GM19397 (cell line): ENCODE measurements around the gene MRPL53.
A peak's percentile ranks its signal among the peaks of the same experiment; 100 is the strongest.
"Not testable (repeated sequence)": the region's sequence is repeated elsewhere in the genome, so short reads cannot be mapped to it uniquely, and the experiment has no call there.

Experiments
- ATAC-seq: cut with Tn5 transposase; IDR thresholded peaks from one replicate; pipeline ENCODE4 v1.9.1; 2021; ENCODE audit warnings: mild to moderate bottlenecking, moderate library complexity; ENCODE audit not compliant: unreplicated experiment

Gene MRPL53

DNA sequence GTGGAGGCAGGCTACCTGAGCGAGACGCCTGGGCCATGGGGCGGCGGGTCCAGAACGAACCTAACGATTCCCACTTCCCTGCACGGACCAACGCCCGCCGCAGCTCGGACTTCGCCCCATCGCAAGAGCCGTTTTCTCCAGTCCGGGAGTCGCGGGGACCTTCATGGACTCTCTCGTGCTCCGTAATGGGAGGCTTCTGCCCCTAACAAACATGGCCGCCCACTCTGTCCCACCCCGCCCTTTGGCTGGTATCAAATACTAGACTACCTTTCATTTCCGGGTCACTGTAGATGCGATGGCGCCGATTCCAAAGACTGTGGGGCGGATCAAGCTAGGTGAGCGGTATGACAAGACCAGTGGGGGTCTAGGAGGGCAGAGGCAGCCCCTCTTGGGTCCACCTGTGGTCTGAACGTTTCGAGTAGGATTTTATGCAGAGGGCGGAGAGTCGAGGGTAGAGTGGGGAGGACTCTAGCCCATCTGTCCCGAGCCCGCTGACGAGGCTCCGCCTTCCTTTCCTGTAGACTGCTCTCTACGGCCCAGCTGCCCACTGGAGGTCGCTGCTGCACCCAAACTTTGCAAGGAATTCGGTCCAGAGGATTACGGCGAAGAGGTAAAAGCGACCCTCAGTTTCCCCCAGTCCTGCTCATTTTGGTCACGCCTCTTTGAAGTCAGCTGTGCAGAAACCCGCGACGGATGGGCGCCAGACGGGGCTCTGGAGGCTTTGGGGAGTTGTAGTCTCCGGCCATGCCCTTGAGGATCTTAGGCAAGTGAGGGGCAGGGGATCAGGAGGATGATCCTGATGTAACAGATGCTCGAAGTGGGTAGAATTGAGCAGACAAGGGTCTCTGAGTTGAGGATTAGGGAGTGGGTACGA lies 10.6 kb upstream of the MRPL53 start, which contains the start of the genes CCDC142 and TTC31:
Gene CCDC142, minus strand, starts transcription at position 198 of the 874 bp plus-strand sequence. Its CDS starts 161 bp downstream, at position 37.
Gene TTC31, plus strand, starts transcription at position 281 of the 874 bp plus-strand sequence. Its CDS starts 15 bp downstream, at position 296.
- ATAC-seq = peak; percentile 83

DNA sequence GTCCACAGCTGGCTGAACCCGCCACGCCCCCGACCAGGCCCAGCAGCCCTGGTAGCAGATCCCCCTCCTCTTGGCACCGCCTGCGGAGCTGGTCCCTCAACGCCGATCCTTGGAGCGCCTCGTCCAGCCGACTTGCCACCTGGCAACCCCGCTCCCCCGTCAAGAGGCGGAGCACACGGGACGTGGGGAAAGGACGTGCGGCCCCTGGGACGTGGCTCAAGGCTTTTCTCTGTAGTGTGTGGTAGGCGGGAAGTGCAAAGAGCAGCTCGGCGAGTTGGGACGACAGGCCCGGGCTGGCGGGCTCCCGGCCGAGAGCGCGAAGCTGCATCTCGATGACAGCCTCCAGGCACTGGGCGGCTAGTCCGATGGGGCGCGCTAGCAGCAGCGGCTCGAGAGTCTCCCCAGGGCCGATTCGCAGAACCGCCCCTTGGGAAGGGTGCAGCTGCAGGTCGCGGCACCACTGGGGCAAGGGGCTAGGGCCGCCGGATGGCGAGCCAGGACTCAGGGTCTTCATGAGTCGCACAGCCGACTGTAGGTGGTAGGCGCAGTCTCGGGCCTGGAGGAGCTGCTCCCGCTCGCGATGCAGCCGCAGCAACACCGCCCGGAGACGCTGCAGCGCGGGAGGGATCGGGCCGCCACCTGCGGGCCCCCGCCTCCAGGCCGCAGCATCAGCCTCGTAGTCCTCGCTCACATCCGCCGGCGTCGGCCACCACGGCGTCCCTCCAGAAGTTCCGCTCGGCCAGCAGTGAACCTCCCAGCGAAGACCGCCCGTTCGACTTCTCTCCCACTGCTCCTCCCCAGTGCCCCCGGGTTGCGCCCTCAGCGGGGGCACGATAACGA lies 9.7 kb upstream of the MRPL53 start:
- peak; percentile 51 for ATAC-seq

DNA sequence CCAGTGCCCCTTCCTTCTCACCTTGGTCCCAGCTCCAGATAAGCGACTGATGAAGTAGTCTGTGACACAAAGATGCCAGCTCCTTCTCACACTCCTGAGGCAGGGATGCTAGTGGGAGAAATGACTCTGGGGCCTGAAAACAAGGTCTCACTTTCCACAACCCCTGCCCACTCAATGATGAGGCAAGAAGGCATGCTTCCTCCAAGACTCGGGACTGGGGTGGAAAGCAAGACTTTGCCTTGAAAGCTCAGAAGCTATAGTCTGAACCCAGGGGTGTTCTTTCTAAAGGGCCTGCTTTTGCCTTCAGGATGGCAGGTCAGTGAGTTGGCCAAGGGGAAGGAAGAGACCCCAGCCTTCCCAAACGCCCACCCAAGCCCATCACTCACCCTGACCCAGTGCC lies 9.0 kb upstream of the MRPL53 start:
- no peak for ATAC-seq

DNA sequence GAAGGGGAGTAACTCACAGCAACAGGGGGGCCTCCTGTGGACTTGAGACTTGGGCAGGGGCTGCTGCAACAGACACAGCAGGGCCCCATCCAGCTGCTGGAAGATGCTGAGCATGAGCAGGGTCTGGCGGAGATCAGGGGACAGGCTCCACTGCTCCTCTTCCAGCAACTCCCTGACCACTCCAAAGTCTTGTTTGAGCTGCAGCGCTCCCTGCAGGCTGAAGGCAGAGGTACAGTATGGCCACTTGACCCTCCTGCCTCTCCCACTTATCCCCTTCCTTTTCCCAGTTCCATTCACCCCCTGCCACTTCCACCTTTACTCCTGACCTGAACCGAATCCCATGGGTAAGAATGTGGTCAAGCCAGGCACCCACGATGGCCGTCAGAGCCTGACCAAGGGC lies 2.4 kb upstream of the MRPL53 start:
- no peak for ATAC-seq

DNA sequence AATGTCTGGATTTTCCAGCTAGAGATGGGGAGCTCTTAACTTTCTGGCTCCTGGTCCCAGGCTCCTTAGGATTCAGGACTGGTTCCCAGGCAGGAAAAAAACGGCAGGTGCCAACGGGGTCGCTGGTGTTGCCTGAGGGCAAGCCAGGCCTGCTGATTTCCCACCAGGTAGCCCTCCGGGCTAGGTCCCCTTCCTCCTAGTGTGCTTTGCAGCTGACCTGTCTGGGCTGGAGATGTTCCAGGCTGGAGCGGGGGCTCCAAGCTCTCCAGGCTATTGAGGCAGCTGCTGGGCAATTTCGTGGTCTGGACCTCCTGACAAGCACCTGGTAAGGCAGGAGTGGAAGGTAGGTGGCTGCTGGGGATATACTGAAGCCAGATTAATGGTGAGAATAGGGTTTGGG lies 2.0 kb upstream of the MRPL53 start:
- no peak for ATAC-seq

DNA sequence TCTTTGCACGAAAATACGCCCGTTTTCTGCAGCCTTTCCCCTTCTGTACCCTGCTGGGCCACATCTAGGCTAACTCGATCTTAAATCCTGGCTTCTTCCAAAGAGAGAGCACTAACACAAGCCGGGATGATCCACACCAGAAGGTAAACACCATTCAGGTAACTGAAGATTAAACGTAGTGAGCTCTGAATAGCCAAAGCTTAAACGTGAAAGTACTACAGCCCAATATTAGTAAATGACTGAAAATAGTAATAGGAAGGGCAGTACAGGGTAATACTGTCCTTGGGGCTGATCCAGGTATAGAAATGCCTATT lies 422 bp upstream of the MRPL53 start:
- ATAC-seq = no peak

DNA sequence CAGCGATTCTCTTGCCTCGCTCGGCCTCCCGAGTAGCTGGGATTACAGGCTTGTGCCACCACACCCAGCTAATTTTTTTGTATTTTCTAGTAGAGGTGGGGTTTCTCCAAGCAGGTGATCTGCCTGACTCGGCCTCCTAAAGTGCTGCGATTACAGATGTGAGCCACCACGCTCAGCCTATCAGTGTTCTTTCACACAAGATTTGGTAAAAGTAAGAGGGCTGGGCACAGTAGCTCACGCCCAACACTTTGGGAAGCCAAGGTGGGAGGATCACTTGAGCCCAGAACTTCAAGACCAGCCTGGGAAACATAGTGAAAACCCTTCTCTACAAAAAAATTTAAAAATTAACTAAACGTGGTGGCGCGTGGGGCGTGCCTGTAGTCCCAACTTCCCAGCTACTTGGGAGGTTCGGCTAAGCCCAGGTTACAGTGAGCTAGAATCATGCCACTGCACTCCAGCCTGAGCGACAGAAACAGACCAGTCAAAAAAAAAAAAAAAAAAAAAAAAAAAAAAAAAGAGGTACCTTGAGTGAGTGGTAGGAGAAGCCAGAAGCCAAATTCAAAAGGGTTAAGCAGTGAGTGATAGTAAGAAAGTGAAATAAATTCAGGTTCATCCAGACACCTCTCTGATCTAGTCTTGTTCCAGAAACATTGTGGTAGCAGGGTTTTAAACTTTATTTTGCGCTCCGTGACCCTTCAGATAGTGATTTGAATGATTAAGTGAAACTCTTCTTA lies 981 bp downstream of the MRPL53 start:
- no peak for ATAC-seq

DNA sequence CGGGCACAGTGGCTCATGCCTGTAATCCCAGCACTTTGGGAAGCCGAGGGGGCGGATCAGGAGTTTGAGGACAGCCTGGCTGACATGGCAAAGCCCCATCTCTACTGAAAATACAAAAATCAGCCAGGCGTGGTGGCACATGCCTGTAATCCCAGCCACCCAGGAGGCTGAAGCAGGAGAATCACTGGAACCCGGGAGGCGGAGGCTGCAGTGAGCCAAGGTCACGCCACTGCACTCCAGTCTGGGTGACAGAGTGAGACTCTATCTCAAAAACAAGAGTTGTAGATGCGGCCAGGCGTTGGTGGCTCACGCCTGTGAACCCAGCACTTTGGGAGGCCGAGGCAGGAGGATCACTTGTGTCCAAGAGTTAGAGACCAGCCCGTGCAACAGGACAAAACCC lies 1.7 kb downstream of the MRPL53 start:
- ATAC-seq = not testable (repeated sequence)

DNA sequence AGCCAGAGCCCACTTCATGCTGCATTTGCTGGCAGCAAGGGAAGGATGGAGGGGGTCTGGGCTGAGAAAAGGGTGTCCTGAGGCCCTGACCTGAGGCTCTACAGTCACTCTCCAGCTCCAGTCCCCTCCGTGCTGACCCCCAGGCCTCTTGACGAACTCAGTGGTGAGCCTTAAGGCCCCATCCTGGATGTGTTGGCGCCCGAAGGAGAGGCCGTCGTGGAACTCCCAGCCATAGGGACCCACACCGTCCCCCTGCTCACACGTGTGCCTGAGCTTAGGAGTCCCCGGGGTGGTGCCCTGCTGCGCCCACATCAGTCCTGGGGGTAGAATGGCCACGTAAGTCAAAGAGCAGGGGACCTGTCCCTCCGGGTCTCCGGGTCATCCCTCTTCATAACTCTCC lies 8.1 kb downstream of the MRPL53 start:
- ATAC-seq = no peak

DNA sequence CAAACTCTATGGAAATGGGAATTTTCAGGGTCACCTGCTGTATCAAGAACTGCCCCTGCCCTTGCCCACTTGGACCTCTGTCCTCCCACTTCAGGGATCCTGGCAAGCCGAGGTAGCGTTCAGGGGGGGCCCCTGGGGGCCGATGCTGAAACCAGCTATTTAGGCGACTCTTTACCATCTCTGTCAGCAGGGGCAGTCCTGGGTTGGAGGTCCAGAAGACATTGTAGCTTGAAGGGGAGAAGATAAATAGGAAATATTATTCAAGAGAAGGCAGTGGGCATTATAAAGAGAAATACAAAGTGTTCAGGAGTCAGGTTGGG lies 9.7 kb downstream of the MRPL53 start:
- no peak for ATAC-seq

DNA sequence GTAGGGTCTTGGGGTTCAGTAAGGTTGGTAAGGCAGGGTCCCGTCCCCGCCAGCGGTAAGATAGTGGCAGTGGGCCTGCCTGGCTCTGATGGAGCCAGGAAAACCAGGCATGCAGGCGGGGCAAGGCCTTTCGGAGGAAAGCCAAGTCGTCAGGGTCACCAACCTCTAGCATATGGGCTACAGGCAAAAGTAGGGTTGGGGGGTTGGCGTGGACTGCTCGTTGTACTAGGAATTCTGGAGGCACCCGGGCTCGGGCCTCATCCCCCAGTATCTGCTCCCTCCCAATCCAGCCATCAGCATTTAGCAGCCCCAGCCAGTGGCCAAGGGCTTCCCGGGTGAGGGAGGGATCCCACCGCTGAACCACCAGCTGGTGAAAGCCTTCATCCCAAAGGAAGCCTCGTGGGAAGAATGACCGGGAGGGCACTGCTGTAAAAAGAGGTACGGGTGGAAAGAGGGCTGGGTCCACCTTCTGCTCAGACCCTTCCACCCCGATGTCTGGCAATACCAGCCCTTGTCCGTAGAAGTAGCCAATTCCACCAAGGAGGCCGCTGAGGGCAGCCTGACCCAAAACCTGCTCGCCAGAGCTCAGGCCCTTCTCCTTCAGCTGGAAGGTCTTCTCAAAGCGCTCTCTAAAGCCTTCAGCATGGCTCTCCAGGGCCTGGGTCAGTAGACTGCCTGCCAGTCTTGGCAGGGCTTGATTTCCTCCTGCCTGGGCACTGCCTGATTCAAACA lies 10.3 kb downstream of the MRPL53 start:
- ATAC-seq = no peak

DNA sequence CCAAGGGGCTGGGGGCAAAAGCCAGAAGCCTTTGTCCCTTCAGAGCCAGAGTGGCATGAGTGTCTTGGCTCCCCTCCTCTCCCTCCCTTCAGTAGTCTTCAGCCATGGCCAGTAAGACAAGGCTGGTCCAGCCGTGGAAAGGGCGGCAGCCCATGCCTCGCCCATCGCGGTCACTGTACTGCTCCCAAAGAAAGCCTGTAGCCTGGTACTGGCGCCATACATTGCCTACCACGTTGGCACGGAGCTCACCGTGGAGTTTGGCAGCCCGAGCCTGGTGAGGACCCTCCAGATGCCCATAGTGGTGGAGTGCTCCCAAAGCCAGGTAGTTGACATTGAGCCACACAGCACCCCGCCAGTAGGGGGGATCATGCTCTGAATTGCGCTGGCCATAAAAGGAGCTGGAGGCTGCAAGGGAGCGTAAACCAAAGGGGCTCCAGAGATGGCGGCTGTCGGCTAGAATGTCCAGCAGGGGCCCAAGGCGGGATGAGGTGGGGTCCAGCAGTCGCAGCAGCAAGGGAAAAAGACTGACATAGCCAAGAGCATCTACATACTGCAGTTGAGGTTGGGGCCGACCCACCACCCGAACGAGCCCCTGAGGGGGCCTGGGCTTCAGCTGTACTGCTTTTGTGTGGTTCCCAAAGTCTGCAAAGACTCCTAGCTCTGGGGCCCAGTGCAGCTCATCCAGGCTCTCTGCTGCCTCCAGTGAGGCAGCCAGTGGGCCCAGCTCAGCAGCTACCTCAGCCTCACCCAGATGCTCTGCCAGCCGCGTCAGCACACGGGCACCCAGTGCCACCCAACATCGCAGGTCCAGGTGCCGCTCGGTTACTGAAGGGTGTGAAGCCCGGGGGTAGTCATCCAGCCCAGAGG lies 11.1 kb downstream of the MRPL53 start:
- ATAC-seq = no peak

DNA sequence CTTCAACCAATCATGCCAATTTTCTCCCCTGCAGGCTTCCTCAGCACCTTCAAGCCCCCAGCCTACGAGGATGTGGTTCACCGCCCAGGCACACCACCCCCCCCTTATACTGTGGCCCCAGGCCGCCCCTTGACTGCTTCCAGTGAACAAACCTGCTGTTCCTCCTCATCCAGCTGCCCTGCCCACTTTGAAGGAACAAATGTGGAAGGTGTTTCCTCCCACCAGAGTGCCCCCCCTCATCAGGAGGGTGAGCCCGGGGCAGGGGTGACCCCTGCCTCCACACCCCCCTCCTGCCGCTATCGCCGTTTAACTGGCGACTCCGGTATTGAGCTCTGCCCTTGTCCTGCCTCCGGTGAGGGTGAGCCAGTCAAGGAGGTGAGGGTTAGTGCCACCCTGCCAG lies 12.3 kb downstream of the MRPL53 start:
- ATAC-seq = not testable (repeated sequence)

DNA sequence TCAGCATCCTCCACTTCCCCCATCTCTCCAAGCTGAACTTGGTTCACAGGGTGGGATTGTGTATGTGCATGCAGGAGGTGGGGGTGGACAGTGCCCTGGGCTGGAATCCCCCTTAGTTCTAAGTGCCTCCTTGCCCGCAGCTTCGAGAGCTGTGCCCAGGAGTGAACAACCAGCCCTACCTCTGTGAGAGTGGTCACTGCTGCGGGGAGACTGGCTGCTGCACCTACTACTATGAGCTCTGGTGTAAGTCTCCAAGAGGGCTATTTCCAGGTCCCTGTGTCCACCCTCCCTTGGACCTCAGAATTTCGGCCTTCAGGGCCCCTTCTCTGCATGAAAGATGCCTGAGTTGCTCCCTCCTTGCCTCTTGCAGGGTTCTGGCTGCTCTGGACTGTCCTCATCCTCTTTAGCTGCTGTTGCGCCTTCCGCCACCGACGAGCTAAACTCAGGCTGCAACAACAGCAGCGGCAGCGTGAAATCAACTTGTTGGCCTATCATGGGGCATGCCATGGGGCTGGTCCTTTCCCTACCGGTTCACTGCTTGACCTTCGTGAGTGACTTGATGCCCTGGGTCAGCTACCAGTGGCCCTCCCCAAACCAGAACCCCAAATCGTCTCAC lies 12.9 kb downstream of the MRPL53 start:
- not testable (repeated sequence) for ATAC-seq

DNA sequence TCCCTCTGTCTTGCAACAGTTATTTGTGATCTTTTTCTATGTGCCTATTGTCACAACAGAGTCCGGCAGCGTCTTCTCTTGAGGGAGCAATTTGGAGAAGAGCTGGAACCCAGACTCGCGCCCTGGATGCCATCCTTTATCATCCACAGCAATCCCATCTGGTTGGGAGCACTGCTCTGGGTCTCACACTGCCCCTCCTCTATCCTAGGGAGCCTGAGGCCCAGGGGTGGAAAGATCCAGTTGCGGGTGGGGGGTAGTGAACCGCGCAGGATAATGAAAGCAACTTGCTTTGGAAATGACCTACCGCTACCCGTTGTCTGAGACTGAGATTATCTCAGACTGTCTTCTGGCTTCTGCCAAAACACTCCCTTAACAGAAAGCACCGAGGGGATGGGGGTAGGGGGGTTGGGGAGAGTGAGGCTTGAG lies 13.5 kb downstream of the MRPL53 start:
- ATAC-seq = no peak

DNA sequence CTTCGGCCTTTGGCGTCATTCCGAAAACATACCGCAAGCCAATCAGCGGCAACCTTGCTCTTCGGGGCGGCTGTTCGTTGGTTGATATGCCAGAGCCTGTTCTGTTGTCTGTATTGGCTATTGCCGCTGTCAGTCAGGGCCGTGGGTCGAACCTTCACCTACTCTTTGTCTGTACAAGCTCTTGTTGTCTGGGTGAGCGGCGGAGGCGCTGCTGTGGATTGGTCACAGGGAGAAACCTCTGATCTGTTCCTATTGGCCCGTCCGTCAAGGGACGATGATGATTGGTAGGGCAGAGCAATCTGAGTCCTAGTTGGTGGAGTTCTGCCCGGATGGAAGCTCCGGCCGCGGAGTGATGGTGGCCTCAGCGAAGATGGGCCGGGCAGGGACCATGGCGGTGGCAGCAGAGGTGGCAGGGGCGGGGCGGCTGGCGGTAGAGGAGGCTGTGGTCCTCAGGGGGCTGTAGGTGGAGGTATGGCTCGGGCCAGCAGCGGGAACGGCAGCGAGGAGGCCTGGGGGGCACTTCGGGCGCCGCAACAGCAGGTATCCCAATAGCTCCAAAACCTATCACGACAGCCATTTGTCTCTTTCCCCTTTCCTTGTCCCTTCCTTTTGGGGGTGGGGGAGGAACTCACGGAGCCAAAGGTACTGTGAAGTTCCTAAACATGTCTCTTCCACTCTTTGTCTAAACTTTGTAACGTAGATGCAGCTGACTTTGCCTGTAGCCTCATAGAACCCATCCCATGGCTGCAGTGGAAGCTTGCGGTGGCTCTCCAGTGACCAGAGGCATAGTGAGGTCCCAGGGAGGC lies 14.1 kb downstream of the MRPL53 start, which contains the start of gene WBP1:
Gene WBP1, plus strand, starts transcription at position 307 of the 806 bp plus-strand sequence. Its CDS starts 165 bp downstream, at position 472.
- ATAC-seq = peak; percentile 78

DNA sequence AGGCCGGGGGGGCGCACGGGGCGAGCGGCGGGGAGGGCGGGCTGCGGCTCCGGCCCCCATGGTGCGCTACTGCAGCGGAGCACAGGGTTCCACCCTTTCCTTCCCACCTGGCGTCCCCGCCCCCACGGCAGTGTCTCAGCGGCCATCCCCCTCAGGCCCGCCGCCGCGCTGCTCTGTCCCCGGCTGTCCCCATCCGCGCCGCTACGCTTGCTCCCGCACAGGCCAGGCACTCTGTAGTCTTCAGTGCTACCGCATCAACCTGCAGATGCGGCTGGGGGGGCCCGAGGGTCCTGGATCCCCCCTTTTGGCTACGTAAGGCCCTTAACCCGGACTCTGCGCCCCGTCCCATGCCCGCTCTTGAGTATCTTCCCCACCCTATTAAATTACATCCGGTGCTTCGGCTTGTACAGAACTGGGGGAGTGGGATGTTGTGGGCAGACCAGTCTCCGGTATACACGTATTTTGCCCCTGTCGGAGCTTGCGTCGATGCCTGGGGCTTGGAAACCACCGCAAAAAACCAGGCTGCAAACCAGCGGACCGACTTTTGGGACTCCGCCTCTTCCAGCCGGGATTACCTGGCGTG lies 14.8 kb downstream of the MRPL53 start:
- ATAC-seq = peak; percentile 37

DNA sequence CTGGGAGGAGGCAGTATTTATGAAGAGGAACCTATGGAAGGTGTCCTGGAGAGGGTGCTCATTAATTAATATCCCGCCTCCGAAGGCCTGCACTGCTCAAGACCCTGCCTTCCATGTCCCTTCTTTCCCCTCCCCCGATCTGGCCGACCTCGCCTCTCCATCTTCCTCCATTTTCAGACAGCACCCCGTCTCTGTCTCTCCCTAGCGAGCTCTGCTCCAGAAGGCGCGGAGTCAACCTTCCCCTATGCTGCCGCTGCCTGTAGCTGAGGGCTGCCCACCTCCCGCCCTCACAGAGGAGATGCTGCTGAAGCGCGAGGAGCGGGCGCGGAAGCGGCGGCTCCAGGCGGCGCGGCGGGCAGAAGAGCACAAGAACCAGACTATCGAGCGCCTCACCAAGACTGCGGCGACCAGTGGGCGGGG lies 15.3 kb downstream of the MRPL53 start:
- ATAC-seq = no peak
